NCI-H226 (cell line): ENCODE measurements around the gene NOX4.
"Not testable (repeated sequence)": the region's sequence is repeated elsewhere in the genome, so short reads cannot be mapped to it uniquely, and the experiment has no call there.

Source experiments
- DNase-seq: peaks from one replicate; pipeline ENCODE4 v3.0.0-alpha.2; 2015

The NOX4 gene

DNA sequence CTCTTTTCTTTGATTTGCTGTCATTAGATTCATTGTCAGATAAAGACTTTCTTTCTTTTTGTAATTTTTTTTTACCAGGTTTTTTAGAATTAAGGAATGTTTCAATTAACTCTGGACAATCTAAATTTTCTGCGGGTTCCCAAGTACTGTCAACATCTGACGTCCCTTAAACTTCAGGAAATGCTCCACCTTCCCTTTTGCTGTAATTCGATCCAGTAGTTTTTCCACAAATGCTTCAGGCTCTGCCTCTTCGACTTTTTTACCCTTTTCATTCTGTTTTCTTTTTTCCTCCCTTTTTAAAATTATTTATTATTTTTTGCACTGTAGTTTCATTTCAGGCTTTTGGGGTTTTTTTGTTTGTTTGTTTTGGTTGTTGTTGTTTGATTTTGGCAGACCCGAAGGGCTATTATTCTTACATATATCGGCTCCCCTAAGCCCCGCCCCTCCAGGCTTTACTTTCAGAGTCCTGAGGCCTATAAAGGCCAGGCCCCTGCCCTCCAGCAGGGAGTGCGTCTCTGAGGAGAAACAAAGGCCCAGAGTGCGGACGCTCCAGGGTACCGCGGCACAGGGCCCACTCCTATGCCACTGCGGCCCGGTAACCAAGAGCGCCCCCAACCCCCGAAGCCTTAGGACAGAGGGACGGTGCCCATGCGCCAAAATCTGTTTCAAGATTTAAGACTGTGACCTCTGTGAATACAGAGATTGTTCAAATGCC, 197.1 kb downstream of the NOX4 start:
- DNase-seq: no peak

DNA sequence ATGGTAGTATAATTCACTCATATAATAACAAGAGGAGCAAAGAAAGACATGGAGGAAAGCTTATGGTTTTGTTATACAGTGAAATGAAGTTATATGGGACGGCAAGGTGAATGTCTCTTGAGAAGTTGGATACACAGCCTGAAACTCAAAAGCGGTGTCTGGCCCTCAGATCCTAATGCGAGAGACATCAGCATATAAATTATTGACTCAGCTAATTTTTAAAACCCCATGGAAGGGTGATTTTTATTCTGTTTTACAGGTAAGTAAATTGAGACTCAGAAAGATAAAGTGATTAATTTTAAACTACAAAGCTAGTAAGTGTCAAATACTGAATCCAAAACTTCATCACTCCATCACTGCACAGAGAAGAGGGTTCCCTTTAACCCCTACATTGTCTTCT, 203.2 kb downstream of the NOX4 start:
- not testable (repeated sequence) for DNase-seq

DNA sequence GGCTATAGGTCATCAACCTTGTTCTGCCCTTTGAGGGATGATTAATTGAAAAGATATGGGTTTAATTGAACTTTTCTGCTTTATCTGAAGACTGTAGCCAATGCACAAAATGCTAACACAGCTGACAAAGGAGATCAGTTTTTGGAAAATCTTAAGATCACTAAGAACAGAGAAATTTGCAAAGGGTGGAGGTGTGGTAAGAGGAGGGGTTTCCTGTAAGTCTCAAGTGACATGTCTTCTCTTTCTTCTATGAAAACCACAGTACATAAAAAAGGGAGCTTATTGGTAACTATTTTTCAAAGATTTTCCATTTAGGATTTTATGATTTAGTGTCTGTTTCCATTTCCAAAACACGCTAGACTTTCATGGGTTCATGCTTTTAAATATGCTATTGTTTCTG, 204.6 kb downstream of the NOX4 start:
- DNase-seq: not testable (repeated sequence)

DNA sequence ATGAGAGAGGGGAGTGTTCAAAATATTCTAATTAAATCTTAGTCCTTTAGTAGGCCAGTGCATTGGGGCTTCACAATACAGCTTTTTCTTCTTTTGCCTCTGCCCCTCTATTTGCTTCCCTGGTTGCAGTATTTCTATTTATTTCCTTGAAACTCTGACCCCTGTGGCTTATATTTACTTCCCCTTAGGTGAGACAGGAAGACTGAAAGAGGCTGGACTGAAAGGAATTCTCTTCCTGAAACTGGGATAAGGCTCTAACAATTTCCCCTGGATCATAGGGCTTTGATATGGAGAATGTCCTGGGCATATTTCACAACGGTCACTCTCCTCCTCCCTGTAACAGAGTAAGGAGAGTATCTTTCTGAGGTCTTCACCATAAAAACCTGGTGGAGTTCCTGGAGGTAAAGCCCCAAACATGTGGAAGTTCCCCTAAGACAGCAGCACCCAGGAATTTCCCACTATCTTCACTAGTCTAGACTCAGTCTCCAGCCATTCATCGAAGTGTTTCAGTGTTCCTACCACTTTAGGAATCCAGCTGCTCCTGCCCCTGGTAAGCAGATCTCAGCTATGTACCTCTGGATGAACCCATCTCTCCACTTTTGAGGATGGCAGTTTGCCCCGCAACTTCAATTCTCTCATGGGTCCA, 210.0 kb downstream of the NOX4 start:
- DNase-seq: not testable (repeated sequence)

DNA sequence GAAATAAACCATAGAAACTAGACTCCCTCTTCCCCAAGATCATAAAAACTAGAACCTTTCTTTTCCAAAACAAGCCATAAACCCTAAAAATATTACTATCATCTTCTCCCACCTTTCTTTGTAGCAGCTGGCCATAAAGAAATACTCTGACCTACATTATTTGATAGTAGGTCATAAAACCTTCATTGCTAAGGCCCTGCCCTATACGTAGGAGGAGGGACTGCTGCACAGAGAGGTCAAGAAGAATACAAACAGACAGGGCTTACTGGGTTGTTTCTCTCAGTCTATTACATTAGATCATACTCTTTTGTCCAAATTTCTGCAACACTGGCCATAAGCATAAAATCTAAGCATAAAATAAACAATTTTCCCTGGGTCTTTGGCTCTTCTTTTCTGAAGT, 212.0 kb downstream of the NOX4 start:
- no peak for DNase-seq

DNA sequence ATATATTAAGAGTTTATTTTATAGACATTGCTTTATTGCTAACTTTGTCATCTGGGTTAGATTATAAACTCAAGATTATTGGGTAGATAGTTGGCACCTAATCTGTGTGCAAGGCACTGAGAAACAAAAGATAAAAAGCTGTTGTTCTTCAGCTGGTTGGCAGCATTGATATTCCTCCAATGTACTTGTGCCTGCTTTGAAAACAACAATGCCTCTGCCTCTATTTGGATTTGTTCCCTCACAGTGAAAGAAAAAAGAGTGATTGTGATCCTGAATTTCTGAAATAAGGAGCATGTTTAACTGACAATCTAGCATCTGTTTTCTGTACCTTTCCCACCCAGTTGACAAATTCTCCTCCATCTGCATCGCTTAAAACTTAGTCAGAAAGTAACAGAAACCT, 215.2 kb downstream of the NOX4 start:
- no peak for DNase-seq
